Non-pigmented ciliary epithelial cell (primary cell): Measurements from ENCODE around the gene GGPS1.
"Not testable (repeated sequence)": the region's sequence is repeated elsewhere in the genome, so short reads cannot be mapped to it uniquely, and the experiment has no call there.

Experiments used
- DNase-seq: peaks from one replicate; pipeline ENCODE4 v3.0.0-alpha.2; 2010; ENCODE audit warnings: low read depth

Gene GGPS1

GRCh38 chr1:235304549-235305451 lies 23.6 kb upstream of the GGPS1 start:
- no peak for DNase-seq

DNA sequence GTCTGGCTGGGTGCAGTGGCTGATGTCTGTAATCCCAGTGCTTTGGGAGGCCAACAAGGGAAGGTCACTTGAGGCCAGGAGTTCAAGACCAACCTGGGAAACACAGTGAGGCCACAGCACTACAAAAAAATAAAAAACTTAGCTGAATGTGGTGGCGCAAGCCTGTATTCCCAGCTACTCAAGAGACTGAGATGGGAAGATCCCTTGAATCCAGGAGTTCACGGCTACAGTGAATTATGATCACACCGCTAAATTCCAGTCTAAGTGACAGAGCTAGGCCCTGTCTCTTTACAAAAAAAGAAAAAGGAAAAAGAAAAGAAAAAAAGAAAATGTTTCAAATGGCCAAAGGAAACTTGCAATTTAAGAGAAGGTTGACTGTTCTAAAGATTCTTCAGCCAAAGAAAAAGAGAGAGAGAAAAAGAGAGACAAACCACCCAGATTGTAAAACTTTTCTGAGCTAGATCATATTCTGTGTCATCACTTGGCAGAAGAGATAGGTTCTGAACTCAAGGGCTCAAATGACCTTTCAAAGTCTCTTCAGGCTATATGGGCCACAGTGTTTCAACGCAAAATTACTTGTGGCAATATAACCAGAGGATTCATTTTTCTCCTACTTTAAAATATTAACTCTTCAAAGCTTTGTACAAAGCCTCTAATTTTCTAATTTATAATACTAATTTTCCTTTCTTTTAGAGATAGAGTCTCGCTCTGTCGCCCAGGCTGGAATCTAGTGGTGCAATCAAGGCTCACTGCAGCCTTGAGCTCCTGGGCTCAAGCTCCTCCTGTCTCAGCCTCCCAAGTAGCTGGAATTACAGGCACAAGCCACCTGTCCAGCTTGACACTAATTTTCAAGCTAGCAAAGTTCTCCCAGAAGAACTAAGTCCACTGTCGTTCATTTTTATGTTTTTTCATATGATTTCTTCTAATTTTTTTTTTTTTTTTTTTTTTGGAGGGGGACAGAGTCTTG lies 20.9 kb upstream of the GGPS1 start:
- DNase-seq = no peak

DNA sequence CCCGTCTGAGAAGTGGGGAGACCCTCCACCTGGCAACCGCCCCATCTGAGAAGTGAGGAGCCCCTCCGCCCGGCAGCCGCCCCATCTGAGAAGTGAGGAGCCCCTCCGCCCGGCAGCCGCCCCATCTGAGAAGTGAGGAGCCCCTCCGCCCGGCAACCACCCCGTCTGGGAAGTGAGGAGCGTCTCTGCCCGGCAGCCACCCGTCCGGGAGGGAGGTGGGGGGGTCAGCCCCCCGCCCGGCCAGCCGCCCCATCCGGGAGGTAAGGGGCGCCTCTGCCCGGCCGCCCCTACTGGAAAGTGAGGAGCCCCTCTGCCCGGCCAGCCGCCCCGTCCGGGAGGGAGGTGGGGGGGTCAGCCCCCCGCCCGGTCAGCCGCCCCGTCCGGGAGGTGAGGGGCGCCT lies 19.2 kb upstream of the GGPS1 start:
- not testable (repeated sequence) for DNase-seq

GRCh38 chr1:235313262-235313661 lies 15.1 kb upstream of the GGPS1 start:
- no peak for DNase-seq

DNA sequence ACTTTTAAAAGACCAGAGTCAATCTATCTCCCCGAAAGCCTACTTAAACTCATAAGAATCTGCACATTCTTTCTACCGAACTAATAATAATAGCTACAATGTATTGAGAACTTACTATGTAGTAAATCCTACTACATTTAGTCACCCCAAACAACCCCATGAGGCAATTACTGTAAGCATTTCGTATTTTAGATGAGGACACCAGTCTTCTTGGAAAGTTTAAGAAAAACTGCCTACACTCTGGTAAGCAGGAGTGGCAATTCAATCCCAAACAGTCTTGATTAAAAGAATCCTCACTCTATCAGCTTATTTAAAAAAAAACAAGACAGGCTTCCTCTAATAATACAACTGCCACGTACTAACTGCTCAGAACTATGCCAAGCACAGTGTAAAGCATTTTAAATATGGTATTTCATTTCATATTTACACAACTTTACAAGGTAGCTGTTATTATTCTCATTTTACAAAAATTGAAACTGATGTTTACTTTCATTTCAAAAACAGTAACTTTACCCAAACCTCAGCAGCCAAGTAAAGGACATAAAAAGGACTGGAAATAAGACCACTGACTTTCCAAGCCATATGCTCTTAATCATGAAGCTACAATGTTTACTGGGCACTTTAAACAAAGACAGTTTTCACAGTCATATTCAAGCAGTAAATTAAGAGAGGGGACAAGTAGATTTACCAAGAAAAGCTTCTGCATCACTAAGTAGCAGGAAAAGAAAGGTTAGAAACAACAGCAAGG lies 14.3 kb upstream of the GGPS1 start:
- DNase-seq = no peak

GRCh38 chr1:235315173-235315572 lies 13.2 kb upstream of the GGPS1 start:
- no peak for DNase-seq

DNA sequence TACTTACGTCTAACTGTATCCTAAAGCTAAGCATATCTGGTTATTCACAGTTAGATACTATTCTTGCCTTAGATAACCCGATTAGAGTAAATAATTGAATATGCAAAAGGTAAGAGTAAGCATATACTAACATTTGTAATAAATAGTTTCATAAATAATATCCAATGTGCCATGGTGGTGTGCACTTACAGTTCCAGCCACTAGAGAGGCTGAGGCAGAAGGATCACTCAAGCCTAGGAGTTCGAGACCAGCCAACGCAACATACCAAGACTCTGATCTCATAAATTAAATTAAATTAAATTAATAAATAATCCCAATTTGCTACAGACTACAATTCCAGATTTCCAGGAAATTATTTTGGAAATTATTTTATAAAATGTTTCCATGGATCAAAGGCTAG lies 12.6 kb upstream of the GGPS1 start:
- DNase-seq = no peak

- no peak for DNase-seq
Observed at GRCh38 chr1:235317168-235317567, 11.2 kb upstream of the GGPS1 start.

DNA sequence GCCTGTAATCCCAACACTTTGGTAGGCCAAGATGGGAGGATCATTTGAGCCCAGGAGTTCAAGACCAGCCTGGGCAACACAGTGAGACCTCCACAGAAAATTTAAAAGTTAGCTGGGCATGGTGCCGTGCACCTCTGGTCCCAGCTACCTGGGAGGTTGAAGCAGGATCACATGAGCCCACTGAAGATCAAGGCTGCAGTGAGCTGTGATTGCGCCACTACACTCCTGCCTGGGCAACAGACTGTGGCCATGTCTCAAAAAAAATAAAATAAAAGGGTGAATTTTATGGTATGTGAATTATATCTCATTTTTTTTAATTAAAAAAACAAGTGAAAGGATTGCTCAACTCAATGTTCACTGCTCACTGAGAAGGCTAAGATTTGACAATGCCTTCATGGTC lies 9.1 kb upstream of the GGPS1 start:
- DNase-seq = no peak

DNA sequence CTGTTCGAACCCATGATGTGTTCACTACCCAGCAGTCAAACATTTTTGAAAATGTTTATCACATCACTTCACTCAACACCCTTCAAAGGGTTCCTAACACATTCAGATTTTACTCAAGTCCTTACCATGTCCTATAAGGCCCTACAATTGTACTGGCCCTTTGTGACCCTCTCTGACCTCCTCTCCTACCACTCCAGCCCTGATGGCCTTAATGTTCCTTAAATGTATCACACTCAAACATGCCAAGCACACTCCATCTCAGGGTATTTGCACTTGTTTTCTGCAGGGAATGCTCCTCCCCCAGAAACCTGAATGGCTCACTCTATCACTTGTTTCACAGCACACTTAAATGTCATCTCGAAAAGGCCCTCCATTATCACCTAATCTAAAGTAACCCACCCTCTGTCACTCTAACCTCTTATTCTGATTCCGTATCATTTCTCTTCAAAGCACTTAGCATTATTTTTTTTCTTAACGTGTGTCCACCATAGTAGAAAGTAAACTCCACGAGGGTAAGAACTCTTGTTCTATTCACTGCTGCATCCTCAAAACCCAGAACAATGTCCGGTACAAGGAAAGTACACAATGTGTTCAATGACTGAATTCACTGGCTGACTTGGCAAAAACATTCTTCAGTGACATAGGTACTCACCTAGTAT lies 7.7 kb upstream of the GGPS1 start:
- no peak for DNase-seq

- DNase-seq = no peak
Observed at GRCh38 chr1:235324296-235324695, 4.1 kb upstream of the GGPS1 start.

- no peak for DNase-seq
Observed at GRCh38 chr1:235325139-235325538, 3.2 kb upstream of the GGPS1 start.

DNA sequence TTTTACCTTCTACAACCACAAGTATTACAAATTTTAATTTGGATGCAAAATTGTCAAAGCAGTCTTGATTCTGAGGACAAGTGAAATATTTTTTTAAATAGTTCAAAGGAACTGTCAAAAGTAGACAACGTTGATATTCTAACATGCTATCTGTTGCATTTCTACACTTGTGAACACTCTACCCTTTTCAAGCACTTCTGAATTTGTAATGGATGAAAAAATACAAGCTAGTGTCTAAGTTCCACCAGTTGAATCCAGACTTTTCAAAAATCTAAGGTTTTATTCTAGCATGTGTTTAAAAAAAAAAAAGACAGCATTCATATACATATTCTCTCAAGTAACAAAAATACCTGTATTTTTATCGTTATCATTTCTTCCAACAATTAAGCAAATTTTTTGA lies 2.5 kb upstream of the GGPS1 start:
- no peak for DNase-seq

DNA sequence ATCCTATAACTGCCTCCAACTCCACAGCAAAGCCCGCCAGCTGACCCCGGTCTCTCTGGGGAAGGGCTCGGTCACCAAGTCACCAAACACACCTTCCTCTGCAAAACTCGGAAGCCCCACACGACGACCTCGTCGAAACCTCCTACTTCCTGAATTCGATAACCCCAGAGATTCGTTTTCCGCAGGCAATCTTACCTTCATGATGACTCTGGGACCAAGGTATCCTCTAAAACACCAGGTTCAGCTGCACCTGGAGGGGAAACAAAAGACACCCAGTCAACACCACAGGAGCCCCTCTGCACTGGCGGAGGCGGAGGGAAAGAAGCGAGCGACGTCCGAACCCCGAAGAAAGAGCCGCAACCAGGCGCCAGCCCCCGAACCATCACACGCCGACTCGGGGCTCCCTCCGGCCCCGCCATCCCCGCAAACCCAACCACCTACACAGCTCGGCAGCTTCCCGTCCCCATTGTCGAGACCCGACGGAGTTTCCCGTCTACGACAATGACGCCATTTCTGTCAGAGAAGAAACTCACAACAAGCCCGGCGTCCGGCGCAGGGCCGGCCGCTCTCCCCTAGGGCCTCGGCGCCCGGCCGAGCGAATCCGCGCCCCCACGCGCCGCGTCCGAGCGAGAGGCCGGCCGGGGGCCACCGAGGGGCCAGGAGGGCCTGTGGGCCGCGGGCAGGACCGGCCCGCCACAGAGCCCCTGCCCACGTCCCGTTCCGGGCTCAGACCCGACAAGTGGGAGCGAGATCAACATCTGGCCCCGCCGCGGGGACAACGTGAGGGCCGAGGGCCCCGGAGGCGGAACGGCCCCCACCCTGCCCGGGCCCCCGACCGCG lies 1.4 kb upstream of the GGPS1 start:
- DNase-seq = no peak

- DNase-seq = no peak
Observed at GRCh38 chr1:235327559-235328270, 655 bp upstream of the GGPS1 start, which contains the start of gene ARID4B. Gene ARID4B (minus strand): TSS chr1:235328179. CDS start chr1:235326919, 1,260 bp downstream.

GRCh38 chr1:235329139-235329902 lies 951 bp downstream of the GGPS1 start:
- DNase-seq = no peak

GRCh38 chr1:235330918-235331285 lies 2.5 kb downstream of the GGPS1 start:
- no peak for DNase-seq

GRCh38 chr1:235331401-235331800 lies 3.0 kb downstream of the GGPS1 start:
- DNase-seq = no peak

DNA sequence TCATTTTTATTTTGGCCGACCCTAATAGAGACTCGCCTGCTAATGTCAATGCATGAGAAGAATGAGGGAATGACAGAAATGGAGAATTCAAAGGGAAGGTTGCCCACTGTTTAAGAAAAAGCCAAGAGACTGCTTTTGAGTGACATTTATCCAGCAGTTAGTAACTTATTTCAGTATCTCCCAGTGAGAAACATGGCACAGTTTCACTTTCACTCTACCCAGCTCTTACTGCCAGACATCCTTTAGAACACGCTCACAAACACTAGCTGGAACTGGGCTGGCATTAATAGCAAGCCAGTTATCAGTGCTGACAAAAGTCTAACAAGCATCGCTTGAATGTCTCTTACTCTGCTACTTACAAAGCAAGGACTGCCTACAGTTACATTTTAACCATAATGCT lies 8.5 kb downstream of the GGPS1 start:
- no peak for DNase-seq
